Activated naive CD4-positive, alpha-beta T cell (primary cell): ENCODE results near the gene PPP4R2.
"Not testable (repeated sequence)": the region's sequence is repeated elsewhere in the genome, so short reads cannot be mapped to it uniquely, and the experiment has no call there.

Experiments
- DNase-seq, 4 experiments: peaks; one replicate each; lab custom pipeline; 2025; lab: John Stamatoyannopoulos, UW

Gene PPP4R2

DNA sequence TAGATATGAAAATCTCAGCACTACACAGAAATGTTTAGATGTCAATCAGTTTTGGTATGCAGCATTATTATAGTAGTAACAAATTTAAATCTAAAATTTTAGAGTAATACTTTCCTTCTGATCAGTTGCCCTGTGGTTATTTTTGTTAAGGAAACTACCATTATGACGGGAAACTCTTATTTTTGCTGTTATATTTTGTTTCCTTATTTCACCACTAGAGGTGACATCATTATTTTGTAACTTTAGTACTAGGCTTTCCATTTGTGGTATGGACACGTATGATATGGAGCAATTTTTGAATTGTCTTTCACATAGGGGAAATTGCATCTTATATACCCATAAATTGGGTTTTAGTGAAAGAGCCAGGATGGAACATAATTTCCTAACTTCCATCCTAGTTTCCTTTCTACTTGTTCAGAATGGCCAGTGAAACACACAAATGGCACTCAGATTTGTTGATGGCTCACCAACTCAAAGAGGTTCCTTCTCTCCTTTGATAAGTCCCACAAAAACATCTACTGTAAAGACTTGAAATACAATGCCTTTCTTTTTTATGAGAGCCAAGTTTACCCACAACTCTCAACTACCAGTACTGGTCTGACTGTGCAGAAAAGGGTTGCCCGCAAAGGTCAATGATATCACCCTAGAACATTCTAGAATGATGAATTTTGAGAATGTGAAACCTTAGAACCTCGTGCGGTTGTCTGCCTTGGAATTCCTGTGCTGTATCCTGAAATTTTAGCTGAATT, 19.4 kb upstream of the PPP4R2 start:
- no peak for DNase-seq

DNA sequence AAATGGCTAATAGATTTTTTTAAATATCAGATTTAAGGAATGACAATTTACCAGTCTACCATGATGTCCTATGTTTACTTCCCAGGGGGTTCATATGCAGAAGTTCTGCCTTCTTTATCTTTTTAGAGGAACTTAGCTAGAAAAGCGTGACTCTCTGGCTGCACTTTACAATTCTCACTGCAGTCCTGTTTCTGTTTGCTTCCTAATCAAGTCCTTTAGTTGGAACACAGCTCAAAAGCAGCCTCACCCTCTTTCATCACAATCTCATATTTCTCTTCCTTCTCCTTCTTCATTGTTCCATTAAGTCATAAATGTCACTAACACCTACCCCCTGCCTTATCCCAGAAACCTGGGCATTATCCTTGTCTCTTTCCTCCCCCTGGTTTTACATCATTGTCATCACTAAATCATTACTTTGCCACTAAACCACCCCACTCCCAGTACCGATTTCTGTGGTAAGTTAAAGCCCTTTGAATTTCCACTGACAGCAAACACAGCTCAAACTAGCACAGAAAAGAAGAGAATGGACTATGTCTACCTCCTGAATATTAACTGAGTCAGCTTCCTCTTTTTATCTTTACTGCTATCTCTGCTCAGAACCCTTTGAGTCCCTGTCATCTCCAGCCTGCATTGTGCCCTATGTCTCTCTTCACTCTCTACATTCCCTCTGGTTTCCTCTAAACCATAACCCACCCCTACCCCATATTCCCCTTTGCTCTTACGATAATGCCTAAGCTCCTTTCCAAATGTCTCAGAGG, 13.8 kb upstream of the PPP4R2 start:
- no peak for DNase-seq

- no peak for DNase-seq
These were observed 11.0 kb upstream of the PPP4R2 start for GRCh38 chr3:72985576-72985975.

DNA sequence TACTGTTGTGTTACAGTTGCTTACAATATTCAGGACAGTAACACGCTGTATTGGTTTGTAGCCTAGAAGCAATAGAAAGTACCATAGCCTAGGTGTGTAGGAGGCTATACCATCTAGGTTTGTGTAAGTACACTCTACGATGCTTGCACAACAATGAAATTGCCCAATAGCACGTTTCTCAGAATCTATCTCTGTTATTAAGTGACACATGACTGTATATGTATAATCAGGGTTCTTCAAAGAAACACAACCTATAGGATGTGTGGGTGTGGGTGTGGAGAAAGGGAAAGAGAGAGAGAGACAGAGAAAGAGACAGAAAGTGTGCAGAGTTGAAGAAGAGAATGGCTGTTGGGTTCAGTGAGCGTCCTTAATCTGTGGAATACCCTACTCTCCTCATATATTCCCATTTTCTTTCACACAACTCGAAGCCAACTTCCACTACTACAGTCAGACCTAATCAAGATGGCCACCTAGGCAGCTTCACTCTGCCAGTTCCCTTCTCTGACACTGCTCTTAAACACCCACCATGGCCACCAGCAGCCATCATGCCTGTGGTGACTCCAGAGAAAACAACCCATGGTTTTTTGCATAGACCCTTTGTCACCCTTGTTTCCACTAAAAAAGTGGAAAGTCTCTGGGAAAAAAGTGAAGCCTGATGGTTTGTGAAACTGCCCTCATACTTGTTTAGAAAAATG, 5.8 kb upstream of the PPP4R2 start:
- DNase-seq, result no peak

DNA sequence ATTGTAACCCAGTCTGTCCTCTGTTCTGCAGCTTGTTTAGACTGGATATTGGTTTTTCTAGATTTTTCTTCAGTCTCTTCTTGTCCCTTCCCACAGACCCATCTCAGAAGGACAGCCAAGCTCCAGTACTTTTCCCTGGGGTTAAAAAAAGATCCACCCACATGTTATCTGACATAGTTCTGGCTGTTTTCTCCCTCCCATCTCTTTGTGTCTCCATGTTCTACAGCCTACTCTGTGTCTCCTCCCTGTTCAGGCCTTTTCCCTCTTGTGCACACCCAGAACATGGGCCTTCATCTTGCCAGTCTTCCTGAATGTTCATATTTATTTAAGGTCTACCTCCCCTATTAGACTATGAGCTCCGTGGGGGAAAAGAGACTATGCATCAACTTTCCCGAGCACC, 5.1 kb upstream of the PPP4R2 start:
- no peak for DNase-seq

- no peak for DNase-seq
These were observed 3.2 kb upstream of the PPP4R2 start for GRCh38 chr3:72993391-72993790.

- DNase-seq, result no peak
These were observed 1.3 kb upstream of the PPP4R2 start for GRCh38 chr3:72995337-72995736.

DNA sequence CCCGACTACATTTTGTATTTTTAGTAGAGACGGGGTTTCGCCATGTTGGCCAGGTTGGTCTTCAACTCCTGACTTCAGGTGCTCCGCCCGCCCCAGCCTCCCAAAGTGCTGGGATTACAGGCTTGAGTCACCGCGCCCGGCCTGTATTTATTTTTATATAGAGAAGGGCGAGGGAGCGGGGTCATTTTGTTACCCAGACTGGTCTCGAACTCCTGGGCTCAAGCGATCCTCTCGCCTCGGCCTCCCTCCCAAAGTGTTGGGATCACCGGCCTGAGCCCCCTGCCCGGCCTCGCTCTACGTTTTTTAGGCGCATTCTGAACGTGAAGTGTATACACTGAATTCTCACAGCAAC, 514 bp upstream of the PPP4R2 start:
- no peak for DNase-seq

DNA sequence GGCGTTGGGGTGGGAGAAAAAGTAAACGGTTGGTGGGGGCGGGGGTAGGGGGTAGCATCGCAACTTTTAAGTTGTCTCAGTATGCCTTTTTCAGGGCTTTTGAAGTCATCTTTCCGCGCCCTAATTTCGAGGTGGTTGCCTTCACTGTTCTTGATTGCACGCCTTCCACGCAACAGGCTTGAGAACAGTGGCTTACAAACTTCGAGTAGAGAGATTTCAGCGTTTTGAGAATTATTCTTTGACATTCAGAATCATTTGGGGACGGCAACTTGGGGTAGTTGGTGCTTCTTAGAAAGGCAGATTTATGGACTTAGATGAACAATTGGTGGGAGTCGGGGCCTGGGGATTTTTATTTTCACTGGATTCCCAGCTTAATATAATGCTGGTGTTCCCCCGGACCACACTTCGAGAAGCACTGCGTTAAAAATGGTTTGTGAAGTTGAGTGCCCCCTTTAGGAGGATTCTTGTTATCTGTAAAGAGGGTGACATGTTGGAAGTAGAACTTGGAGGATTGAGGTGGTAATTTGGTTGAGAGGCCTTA, 880 bp downstream of the PPP4R2 start:
- DNase-seq, result peak in 2 of 4 experiments; percentile 31 to 40

DNA sequence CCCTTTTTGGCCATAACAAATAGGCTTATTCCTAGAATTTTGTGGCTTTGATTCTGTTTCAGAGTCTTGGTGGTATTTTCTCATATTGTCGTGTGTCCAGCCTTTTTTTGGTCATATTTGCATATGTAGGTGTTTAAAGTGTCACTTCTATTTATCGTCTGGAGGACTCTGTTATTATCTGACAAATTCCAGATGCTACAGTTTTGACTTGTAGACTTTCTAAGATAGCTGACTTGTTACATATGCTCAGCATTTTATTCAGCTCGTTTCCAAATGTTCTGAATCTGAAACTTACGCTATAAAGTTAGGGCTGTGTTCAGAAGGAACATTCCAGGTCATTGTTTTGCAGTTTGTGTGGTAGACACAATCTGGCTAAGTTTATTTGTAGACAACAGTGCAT, 1.9 kb downstream of the PPP4R2 start:
- no peak for DNase-seq

- no peak for DNase-seq
These were observed 3.3 kb downstream of the PPP4R2 start for GRCh38 chr3:72999951-73000350.

- not testable (repeated sequence) for DNase-seq
These were observed 6.4 kb downstream of the PPP4R2 start for GRCh38 chr3:73003050-73003449.

GRCh38 chr3:73004316-73004715, 7.7 kb downstream of the PPP4R2 start:
- DNase-seq, result no peak

GRCh38 chr3:73007992-73008712, 11.5 kb downstream of the PPP4R2 start:
- no peak for DNase-seq

GRCh38 chr3:73009008-73009407, 12.4 kb downstream of the PPP4R2 start:
- DNase-seq, result no peak

- DNase-seq, result no peak
These were observed 13.1 kb downstream of the PPP4R2 start for GRCh38 chr3:73009750-73010149.

DNA sequence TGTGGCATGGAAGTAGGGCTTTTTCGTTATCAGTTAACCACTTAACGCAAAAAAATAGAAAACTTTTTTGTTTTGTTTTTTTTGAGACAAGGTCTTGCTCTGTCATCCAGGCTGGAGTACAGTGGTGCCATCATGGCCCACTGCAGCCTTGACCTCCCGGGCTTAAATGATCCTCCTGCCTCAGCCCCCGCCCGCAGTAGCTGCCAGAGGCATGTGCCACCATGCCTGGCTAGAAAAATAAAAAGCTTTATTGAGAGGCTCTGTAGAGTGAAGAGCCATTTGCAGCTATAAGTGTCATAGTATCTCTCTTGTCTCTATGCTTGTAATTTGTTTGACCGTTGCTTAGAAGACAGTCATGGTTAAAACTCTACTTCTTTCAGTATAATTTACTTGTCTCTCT, 13.5 kb downstream of the PPP4R2 start:
- DNase-seq, result no peak

- DNase-seq, result no peak
These were observed 21.7 kb downstream of the PPP4R2 start for GRCh38 chr3:73018298-73018697.

DNA sequence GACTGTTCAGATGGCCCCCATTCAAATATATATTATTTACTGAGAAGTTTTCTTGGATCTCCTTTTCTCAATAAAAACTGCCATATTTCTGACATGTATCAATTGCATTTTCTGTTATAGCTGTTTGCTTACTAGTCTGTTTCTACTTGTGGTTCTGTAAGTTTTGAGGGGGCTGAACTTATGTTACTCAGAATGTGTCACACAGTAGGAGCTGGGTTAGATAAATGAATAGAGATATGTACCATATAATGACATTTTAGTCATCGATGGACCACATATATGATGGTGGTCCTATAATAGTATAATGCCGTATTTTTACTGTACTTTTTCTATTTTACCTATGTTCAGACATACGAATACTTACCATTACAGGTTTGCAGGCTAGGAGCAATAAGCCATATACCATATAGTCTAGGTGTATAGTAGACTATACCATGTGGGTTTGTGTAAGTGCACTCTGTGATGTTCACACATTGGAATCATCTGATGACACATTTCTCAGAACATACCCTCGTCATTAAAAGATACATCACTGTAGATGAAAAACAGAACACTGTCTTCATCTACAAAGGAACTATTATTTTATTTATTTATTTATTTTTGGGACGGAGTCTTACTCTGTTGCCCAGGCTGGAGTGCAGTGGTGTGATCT, 22.3 kb downstream of the PPP4R2 start:
- no peak for DNase-seq

DNA sequence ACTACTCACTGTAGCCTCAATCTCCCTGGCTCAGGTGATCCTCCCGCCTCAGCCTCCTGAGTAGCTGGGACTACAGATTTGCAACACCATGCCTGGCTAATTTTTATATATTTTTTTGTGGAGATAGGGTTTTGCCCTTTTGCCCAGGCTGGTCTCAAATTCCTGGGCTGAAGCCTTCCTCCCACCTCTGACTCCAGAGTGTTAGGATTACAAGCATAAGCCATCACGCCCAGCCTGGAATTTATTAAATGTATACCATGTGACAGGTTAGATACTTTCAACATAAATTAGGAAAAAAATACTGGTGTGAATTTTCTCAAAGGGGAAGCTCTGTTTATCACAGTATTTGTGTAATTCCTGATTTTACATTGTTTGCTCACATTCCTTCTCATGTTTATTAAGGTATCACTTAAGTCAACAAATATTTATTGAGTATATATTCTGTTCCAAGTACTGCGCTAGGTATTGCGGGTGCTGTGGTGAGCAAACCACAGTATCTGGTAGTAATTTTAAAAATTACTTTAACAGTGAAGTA, 24.8 kb downstream of the PPP4R2 start:
- DNase-seq, result no peak

GRCh38 chr3:73024836-73025235, 28.2 kb downstream of the PPP4R2 start:
- no peak for DNase-seq
